GM20000 (cell line): ENCODE measurements around the gene LSS.

Experiments used
- DNase-seq: peaks from one replicate; pipeline ENCODE4 v3.0.0; 2012; ENCODE audit warnings: low spot score
- CTCF ChIP-seq: IDR thresholded peaks from 2 replicates; pipeline ENCODE4 v1.5.1; 2012; ENCODE audit warnings: mild to moderate bottlenecking, control low read depth; ENCODE audit errors: extremely low read depth, missing control alignments

LSS gene

GRCh38 chr21:46211376-46211775 lies 17.2 kb downstream of the LSS start:
- no peak for DNase-seq
- TF ChIP-seq CTCF, result no peak

- DNase-seq, result no peak
- no peak for TF ChIP-seq CTCF
Measured at GRCh38 chr21:46210378-46211136, 18.0 kb downstream of the LSS start.

- no peak for DNase-seq
Measured at GRCh38 chr21:46208761-46209721, 19.5 kb downstream of the LSS start.

GRCh38 chr21:46207920-46208591 lies 20.5 kb downstream of the LSS start:
- no peak for TF ChIP-seq CTCF
- DNase-seq, result no peak

More at GRCh38 chr21:46208761-46209721, 19.5 kb downstream of the LSS start:
- no peak for TF ChIP-seq CTCF

- no peak for DNase-seq
- no peak for TF ChIP-seq CTCF
Measured at GRCh38 chr21:46207006-46207919, 21.3 kb downstream of the LSS start.

GRCh38 chr21:46206163-46207005 lies 22.2 kb downstream of the LSS start:
- DNase-seq, result no peak
- TF ChIP-seq CTCF, result no peak
